ENCODE results near the gene ZNF730. TPM values are rescaled to one million over a fixed set of nuclear protein-coding genes. Genes with fewer than 3 reads are reported as not detected.
A peak's percentile ranks its signal among the peaks of the same experiment; 100 is the strongest.
"Not testable (repeated sequence)": the region's sequence is repeated elsewhere in the genome, so short reads cannot be mapped to it uniquely, and the experiment has no call there.

Gene ZNF730
- polyA plus RNA-seq (ENCODE audit: insufficient read length in 3 of 3): 1 to 10 TPM; 4.6 to 8.2 (median 5.9) TPM

DNA sequence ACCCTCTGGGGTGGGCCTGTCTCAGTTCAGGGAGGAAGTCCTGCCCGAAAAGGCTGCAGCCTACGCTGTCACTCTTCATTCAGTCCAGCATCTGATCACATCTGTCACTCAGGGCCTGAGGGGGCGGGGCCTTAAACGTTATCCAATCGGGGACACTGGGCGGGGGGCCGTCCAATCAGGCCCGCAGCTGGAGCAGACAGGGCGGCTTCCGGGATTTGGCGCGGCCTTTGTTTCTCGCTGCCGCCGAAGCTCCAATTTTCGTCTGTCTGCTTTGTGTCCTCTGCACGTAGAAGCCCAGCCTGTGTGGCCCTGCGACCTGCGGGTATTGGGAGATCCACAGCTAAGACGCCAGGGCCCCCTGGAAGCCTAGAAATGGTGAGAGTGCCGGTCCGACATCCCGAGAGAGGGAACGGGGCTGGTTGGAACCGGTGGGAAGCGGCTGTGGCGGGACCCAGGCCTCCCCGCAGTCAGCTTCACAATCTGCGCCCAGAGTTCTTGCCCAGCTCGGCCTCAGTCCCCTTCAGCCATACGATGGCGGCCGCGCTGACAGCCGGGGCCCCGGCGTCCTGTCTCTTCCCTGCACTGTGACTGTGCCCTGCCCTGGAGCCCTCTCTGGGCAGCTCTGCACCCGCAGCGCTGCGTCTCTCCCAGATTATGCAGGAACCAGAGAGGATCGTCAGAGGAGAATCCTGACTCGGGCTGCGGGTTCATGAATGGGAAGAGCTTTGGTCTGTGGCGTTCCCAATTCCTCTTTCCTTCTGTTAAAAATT lies at the start of gene ZNF730:
ZNF730 (plus strand) TSS at position 224 of the 770 bp plus-strand sequence; CDS start at position 373, 149 bp downstream.
- DNase-seq (ENCODE audit: low read depth in 3 of 3, low spot score in 2 of 3): peak; percentile 52 to 71 (median 55)

DNA sequence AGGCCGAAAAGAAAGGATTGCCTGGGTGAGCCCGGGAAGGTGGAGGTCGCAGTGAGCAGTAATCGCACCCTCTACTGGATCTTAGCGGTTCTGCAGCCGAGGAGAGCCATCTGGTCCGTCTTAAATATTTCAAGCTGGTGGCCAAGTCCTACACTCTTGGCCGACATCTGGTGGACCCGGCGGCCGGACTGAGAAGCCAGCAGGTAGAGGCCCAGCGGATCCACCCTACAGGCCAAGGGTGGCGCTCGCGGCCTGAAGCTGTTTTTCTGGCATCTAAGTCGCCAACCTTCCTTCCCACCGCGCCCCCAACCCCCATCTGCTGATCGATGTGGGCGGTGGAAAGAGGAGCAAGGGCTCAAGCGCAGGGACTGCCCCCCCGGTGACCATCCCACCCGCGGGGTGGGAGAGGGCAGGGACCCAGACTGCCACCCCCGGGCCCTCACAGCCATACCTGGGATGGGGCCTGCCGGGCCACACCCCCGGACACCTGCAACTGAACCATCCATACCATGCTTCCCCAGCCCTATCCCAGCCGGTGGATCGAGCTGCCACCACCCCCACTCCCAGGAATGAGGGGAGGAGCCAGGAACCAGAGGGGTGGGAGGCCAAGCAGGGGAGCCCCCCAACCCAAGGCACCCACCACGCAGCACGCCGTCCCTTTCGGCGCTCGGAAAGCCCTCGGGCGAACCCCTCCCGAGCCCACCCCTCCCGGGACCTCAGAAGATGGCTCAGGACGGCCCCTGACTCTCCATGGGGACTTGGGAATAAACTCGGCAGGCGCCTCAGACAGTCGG lies 46.3 kb upstream of the ZNF730 start:
- DNase-seq (ENCODE audit: low read depth in 3 of 3, low spot score in 2 of 3): peak in 2 of 3 donors; percentile 36

- peak in 2 of 3 donors; percentile 12 to 41 for DNase-seq (ENCODE audit: low read depth in 3 of 3, low spot score in 2 of 3)
These were observed 45.7 kb upstream of the ZNF730 start for GRCh38 chr19:23071147-23071511.

GRCh38 chr19:23075031-23075733 lies 41.6 kb upstream of the ZNF730 start:
- peak; percentile 65 to 81 (median 74) for DNase-seq (ENCODE audit: low read depth in 3 of 3, low spot score in 2 of 3)

GRCh38 chr19:23077776-23078175 lies 39.0 kb upstream of the ZNF730 start:
- not testable (repeated sequence) for DNase-seq (ENCODE audit: low read depth in 3 of 3, low spot score in 2 of 3)

DNA sequence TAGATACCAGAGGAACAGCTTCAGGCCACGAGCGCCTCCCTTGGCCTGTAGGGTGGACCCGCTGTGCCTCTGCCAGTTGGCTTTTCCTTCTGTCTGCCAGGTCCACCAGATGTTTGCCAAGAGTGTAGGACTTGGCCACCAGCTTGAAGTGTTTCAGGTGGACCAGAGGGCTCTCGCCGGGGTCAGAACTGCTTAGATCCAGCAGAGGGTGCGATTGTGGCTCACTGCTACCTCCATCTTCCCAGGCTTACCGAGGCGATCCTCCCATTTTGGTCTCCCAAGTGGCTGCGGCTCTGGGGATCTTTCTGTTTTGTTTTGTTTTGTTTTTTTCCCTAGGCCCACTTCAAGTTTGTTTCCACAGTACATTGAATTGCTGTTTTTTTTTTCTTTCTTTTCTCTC lies 23.0 kb upstream of the ZNF730 start:
- DNase-seq (ENCODE audit: low read depth in 3 of 3, low spot score in 2 of 3): no peak

GRCh38 chr19:23095418-23095817 lies 21.4 kb upstream of the ZNF730 start:
- no peak for DNase-seq (ENCODE audit: low read depth in 3 of 3, low spot score in 2 of 3)

DNA sequence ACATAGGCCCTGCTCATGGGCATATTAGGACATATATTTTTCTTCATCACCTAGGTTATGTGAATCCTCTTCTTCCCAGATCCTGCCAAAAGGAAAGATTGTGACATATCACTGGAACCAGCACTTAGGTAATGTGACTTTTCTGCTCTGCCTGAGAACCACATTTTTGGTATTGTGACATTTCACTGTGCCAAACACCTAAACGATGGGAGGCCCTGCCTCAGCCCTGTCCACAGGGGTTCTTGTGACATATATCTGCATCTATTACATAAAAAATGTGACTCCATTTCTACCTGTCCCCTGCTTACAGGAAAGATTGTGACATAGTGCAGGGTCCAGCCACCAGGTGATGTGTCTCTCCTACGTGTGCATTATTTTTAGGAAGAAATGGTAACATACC lies 18.5 kb upstream of the ZNF730 start:
- DNase-seq (ENCODE audit: low read depth in 3 of 3, low spot score in 2 of 3): no peak

- DNase-seq (ENCODE audit: low read depth in 3 of 3, low spot score in 2 of 3): no peak
These were observed 17.8 kb upstream of the ZNF730 start for GRCh38 chr19:23098988-23099387.

- no peak for DNase-seq (ENCODE audit: low read depth in 3 of 3, low spot score in 2 of 3)
These were observed 16.9 kb upstream of the ZNF730 start for GRCh38 chr19:23099966-23100365.

DNA sequence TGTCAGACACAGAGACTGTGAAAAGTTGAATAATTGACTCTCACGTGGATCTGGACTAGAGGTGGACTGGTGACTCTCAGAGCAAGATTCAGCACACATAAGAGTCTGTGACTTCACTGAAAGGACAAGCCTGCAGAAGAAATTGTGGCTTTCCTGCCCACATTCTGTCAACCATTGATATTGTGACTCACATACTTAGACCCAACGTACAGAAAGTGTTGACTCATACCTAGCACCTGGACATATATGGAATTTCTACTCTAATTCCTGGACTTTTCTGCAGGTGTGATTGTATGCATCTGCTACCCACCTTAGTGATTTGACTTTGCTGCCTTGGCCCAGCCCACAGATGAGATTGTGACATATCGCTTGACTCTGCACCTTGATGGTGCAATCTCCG lies 15.6 kb upstream of the ZNF730 start:
- no peak for DNase-seq (ENCODE audit: low read depth in 3 of 3, low spot score in 2 of 3)

GRCh38 chr19:23118400-23118799 lies 1.6 kb downstream of the ZNF730 start:
- no peak for DNase-seq (ENCODE audit: low read depth in 3 of 3, low spot score in 2 of 3)

DNA sequence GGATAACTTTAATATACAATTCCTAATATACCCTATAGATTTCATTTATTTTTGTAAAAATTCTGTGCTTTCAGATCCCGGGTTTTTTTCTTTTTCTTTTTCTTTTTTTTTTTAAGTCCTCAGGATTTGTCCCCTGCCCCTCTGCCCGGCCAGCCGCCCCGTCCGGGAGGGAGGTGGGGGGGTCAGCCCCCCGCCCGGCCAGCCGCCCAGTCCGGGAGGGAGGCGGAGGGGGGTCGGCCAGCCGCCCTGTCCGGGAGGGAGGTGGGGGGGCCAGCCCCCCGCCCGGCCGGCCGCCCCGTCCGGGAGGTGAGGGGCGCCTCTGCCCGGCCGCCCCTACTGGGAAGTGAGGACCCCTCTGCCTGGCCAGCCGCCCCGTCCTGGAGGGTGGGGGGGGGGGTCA lies 17.4 kb downstream of the ZNF730 start:
- DNase-seq (ENCODE audit: low read depth in 3 of 3, low spot score in 2 of 3): not testable (repeated sequence)

DNA sequence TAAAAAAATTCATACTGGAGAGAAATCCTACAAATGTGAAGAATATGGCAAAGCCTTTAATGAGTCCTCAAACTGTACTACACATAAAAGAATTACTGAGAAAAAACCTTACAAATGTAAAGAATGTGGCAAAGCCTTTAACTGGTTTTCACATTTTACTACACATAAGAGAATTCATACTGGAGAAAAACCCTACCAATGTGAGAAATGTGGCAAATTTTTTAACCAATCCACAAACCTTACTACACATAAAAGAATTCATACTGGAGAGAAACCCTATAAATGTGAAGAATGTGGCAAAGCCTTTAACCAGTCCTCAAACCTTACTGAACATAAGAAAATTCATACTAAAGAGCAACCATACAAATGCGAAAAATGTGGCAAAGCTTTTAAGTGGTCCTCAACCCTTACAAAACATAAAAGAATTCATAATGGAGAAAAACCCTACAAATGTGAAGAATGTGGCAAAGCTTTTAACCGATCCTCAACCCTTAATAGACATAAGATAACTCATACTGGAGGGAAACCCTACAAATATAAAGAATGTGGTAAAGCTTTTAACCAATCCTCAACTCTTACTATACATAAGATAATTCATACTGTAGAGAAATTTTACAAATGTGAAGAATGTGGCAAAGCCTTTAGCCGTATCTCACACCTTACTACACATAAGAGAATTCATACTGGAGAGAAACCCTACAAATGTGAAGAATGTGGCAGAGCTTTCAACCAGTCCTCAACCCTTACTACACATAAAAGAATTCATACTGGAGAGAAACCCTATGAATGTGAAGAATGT lies 29.0 kb downstream of the ZNF730 start:
- DNase-seq (ENCODE audit: low read depth in 3 of 3, low spot score in 2 of 3): no peak

DNA sequence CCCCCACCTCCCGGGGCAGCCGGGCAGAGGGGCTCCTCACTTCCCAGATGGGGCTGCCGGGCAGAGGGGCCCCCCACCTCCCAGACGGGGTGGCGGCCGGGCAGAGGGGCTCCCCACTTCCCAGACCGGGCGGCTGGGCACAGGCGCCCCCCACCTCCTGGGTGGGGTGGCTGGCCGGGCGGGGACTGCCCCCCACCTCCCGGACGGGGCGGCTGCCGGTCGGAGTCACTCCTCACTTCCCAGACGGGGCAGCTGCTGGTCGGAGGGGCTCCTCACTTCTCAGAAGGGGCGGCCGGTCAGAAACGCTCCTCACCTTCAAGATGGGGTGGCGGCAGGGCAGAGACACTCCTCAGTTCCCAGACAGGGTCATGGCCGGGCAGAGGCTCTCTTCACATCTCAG lies 43.9 kb downstream of the ZNF730 start:
- no peak for DNase-seq (ENCODE audit: low read depth in 3 of 3, low spot score in 2 of 3)

GRCh38 chr19:23168286-23168685 lies 51.5 kb downstream of the ZNF730 start:
- DNase-seq (ENCODE audit: low read depth in 3 of 3, low spot score in 2 of 3): not testable (repeated sequence)

GRCh38 chr19:23183251-23183650 lies 66.4 kb downstream of the ZNF730 start:
- no peak for DNase-seq (ENCODE audit: low read depth in 3 of 3, low spot score in 2 of 3)

- no peak for DNase-seq (ENCODE audit: low read depth in 3 of 3, low spot score in 2 of 3)
These were observed 73.5 kb downstream of the ZNF730 start for GRCh38 chr19:23190341-23190740.

Measured in right renal cortex interstitium (tissue), 3 donors.